Measurements from ENCODE around the gene PLEKHA8.
A peak's percentile ranks its signal among the peaks of the same experiment; 100 is the strongest.
"Not testable (repeated sequence)": the region's sequence is repeated elsewhere in the genome, so short reads cannot be mapped to it uniquely, and the experiment has no call there.

The PLEKHA8 gene

DNA sequence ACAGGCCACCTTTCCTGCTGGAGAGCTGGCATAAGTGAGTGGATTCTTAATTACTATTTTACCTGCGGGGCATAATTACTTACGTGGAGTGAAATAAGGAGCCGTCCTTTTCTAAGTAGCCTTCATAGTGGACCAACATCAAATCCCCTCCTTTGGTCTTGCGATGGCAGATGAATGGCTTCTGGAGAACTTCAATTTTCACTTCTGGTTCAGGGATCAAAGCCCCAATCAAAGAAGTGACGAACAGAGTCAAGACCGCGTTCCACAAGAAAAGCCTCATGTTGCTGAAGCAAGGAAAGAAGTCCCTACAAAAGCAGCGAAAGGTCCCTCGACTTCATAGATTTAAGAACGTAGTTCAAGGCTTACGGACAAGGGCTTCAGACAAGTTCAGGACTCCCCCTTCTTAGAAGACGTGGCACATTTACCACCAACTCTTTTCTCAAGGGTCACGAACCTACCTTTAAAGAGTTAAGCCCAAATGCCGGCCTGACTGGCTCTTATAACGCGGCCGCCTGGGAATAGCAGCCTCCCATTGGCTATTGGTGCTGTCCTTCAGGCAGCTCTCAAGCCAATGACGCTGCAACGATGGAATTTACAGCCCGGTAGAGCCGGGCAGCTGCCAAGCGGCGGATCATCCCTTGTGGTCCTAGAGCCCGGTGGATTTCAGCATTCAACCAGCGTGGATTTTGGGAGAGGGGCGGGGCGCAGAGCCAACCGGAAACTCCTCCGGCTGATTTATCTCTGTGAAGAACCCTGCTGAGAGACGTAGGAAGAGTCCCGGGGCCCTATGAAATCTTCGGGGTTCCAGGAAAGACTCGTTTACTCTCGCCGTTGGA, 1.8 kb upstream of the PLEKHA8 start, which contains the start of gene FKBP14:
TSS of gene FKBP14 (minus strand) at position 474 of the 836 bp plus-strand sequence. CDS start at position 280, 194 bp downstream.
- peak; percentile 97 for DNase-seq

DNA sequence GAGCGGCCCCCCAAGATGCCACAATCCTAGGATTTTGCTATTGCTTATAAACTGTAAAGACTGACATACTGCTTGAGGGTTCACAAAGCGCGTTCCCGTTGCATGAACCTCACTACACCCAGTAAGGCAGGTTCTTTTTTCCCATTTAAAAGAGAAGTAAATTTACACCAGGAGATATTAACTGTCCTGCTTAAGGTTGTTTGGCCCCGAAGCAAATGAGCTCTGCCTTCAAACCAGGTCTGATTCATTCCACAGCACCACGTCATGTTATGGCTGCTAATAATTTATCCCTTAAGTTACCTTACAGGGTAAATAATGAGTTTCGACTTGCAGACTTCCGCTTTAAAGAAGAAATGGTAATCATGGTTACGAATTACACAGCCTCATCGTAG, 1.2 kb upstream of the PLEKHA8 start:
- no peak for DNase-seq

DNA sequence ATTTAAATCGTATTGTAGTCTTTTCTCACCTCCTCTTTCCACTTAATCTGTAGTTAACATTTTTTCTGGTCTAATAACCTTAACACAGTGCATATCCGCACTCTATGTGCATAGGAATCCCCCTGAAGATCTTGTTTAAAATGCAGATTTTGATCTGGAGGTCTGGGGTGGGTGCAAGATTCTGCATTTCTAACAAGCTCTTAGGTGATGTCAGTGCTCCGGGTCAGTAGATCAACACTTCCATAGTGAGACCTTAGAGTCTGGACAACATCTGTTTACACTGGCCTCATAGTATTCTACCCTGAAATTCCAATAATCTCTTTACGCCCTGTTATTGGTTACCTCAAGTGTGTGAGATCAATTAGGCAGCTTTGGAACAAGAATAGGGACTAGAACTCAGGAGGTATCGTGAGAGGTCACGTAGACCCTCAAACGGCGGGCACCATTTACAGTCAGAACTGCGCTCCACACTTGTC, 434 bp upstream of the PLEKHA8 start:
- no peak for DNase-seq

DNA sequence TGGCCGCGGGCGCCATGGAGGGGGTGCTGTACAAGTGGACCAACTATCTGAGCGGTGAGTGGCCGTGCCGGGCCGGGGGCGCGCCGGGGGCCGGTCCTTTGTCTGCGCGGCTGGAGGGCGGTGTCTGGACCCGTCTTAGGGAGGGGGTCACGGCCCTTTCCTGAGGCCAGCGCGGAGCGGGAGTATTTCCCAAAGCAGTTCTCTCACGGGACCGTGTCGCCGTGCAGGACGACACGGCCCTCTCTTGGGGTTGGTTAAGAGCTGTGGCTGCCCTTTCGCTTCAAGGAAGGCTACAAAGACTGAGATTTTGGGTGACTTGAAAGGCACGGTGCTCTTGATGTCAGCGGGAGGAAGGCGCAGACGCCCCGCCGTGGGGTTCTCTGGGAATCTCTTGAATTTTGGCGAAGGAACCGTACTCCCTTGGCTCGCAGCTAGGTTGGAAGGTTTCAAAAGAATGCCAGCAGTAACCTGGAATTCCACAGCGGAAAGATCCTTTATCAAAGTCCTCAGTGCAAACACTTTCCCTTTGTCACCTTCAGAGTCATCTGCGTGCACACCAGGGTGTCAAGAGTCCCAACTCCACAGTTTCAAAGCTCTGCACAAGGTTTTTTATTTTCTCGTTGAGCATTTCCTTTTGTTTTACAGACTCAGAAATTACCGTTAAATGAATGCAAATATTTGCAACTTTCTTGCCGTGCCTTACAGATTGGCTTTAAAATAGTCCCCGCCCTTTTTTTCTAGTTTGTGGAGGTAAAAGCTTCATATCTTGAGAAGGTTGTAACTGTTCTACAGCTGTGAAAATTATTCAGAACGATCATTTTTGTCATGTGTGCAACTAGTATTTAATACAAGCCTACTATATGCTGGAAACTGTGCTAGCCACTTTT, 780 bp downstream of the PLEKHA8 start:
- no peak for DNase-seq

DNA sequence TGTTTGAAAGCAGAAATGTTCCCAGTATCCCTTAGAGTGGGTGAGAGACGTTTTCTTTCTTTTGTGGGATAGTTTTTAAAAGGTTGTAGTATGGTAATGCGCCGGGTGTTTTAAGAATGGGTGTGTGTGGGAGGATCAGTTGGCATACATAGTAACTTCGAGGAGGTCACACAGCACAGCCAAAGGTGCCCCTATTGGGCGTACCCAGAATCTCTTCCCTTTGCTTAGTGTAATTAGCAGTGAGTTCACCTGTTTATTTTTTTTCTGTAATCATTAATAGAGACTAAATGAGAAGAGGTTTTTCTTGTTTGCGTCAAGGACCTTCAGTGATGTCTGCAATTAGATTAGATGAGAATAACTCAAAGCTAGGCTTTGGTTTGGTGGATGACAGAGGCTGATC, 1.5 kb downstream of the PLEKHA8 start:
- DNase-seq: no peak

DNA sequence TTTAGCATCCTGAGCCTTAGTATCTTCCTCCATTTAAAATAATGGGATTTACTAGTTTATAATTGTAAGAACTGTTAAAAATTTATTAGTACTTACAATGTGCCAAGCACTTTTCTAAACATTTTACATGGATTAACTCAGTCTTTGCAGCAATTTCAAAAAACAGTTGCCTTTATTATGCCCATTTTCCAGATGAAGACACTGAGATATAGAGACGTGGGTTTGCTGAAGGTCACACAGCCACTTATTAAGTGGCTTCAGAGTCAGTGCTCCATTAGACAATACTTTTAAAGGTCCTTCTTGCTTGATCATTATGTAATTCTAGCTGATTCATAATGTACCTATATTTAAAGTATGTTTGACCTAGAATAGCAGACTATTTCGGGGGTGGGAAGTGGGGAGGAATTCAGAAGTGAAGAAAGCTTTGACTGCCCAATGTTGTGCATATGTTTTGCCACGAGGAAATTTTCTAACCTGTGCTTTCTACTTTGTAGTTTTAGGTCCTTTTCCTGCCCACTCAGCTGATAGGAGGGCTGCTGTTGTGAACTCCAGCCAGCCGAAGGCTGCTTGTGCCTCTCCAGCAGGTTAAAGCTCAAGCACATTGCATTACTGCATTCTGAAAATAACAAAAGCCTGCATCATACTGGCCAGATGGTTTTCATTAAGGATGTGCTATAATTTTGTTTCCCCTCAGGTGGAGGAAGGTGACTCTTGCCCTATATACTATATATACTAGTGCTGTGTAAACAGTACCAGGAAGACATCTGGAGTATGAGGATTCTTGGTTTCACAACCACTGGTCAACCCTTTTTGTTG, 4.3 kb downstream of the PLEKHA8 start:
- DNase-seq: no peak

DNA sequence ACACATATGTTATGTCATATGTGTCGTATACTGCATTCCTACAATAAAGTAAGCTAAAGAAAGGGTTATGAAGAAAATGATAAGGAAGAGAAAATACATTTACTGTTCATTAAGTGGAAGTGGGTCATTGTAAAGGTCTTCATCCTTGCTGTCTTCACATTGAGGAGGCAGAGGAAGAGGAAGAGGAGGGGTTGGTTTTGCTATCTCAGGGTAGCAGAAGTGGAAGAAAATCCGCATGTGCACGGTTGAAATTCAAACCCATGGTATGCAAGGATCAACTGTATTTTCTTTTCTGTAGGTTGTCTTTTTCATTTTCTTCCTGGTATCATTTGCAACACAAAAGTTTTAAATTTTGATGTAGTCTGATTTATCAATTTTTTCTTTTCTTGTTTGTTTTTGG, 6.3 kb downstream of the PLEKHA8 start:
- no peak for DNase-seq

DNA sequence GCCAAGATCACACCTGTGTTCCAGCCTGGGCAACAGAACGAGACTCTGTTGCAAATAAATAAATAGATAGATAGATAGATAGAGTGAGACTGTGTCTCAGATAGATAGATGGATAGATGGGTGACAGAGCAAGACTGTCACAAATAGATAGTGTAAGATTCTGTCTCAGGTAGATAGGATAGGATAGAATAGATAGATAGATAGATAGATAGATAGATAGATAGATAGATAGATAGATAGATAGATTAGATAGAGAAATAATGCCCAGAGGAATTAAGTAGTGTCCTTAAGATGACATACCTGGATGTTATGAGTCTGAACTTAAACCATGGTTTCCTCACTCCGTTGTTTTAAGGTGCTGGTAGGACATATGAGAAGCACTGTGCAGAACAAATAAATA, 8.0 kb downstream of the PLEKHA8 start:
- no peak for DNase-seq

- no peak for DNase-seq
Observed at GRCh38 chr7:30038196-30038980, 10.2 kb downstream of the PLEKHA8 start.

GRCh38 chr7:30040938-30041337, 12.7 kb downstream of the PLEKHA8 start:
- DNase-seq: no peak

DNA sequence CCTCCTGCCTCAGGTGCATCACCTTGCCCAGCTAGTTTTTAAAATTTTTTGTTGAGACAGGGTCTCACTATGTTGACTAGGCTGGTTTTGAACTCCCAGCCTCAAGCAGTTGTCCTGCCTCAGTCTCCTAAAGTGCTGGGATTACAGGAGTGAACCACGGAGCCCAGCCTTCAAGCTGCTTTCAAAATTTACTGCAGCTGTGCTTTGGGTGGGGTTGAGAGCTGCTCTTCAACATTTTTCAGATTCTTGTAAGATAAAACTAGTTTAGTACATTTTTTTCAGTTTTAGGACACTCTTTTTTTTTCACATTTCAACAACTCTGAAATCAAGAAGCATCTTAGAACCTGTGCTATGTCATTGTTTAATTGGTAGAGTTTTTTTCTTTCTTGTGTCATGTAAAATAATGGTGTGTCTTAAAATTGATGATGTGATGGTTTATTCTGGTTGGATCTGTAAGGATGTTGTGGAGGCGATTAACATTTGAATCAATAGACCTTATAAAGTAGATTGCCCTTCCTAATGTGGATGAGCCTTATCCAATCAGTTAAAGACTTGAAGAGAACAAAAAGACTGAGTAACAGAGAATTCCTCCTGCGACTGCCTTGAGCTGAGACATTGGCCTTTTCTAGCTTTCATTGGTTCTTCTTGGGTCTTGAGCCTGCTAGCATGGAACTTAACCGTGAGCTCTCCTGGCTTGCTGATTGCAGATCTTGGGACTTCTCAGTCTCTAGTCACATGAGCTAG, 13.5 kb downstream of the PLEKHA8 start:
- DNase-seq: no peak

DNA sequence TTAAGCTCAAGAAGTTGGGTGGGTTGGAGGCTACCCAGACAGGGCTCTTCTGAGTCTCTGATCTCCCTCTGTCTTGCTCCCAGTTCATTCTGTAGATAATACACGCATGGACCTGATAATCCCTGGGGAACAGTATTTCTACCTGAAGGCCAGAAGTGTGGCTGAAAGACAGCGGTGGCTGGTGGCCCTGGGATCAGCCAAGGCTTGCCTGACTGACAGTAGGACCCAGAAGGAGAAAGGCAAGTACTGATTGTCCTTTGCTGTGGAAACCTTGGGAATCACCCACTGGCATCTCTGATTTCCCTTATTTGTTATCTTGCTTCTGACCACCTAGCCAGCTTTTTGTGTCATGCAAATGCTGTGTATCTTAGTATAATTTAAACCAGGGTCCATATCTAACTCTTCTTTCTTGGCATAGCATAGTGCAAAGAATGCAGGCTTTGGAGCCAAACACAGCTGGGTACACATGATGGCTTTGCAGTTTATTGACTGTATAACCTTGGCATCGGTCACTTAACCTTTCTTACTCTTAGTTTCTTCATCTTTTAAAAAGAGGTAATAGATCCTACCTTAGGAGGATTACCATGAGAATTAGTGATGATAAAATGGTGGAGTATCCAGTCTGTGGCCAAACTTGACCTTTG, 18.0 kb downstream of the PLEKHA8 start:
- no peak for DNase-seq

- DNase-seq: no peak
Observed at GRCh38 chr7:30047124-30047523, 18.9 kb downstream of the PLEKHA8 start.

DNA sequence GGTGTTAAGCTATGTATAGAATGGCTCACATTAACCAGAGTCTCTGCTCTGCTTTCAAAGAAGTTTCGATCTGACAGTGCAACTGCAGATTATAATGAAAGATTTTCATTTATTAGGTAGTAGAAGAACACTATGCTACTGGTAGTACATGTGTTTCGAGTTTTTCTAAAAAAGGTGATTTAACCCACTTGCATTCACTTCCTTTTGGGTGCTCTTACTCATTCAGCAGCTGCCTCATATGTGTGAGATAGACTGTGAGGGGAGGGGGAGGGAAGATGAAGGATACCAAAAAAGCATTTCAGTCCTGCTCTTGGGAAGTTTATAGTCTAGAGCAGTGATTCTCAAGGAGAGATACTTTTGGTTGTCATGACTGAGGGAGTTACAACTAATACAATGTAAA, 20.4 kb downstream of the PLEKHA8 start:
- DNase-seq: no peak

GRCh38 chr7:30049173-30049572, 21.0 kb downstream of the PLEKHA8 start:
- no peak for DNase-seq

DNA sequence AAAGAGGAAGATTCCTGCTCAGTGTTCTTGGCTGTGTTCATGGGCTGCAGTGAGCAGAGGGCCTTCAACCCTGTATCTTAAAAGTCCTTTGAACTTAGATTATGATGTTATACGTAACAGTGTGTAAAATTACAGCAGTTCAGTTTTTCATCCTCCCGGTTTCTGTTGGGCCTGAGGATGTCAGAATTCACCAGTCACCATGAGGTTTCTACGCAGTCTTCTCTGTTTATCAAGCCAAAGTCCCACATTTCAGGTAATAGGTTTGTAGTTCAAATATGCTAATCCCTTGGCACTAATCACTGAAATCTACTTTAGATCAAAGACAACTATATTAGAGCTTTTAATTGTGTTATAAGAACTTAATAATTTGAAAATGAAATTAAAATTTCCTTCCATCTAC, 24.9 kb downstream of the PLEKHA8 start:
- no peak for DNase-seq

- no peak for DNase-seq
Observed at GRCh38 chr7:30057741-30058140, 29.5 kb downstream of the PLEKHA8 start.

GRCh38 chr7:30061786-30062185, 33.6 kb downstream of the PLEKHA8 start:
- DNase-seq: not testable (repeated sequence)

DNA sequence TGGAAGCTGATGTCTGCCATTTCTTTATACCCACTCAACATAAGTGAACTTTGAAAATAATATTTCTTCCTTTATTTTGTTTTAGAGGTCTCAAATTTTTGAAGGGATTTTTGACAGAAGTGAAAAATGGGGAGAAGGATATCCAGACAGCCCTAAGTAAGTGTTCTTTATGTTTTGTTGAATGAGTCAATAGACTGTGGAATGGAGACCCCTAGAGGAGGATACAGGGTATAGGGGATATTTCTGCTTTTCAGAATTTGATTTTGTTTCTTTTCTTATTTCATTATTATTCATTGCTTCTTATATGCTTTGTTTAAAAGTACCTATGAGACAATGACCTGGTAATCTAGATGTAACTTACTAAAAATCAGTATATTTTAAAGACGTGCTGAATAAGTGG, 34.4 kb downstream of the PLEKHA8 start:
- DNase-seq: no peak

DNA sequence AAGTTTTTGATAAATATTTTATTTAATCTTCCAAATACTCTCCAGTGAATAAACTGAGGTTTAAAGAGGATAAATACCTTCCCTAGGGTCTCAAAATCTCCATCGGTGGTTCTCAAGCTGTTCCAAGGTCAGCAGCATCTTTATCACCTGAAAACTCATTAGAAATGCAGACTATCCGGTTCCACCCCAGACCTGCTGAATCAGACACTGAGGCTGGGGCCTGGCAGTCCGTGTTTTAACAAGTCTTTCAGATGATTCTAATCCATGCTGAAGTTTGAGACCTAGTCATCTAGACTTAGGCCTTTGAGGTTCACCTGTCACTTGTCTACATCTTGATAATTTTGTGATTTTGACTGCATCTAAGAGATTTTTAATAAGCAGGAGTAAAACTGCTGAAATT, 37.5 kb downstream of the PLEKHA8 start:
- no peak for DNase-seq

GRCh38 chr7:30066687-30067086, 38.5 kb downstream of the PLEKHA8 start:
- no peak for DNase-seq
